AG04449 (cell line): ENCODE results near the gene KEAP1.

ENCODE experiments used
- CTCF ChIA-PET: fragments of 350-600 bp; formaldehyde crosslinking; extraction: SDS; loops from one replicate; lab custom pipeline; 2021; ENCODE audit warnings: antibody characterized with exemption; lab: Yijun Ruan, JAX
- POLR2A ChIA-PET: fragments of 400-600, 350-600 bp; formaldehyde crosslinking; extraction: SDS; loops from one replicate; lab custom pipeline; 2020; ENCODE audit warnings: antibody characterized with exemption, inconsistent platforms; lab: Yijun Ruan, JAX
- DNase-seq: peaks from one replicate; pipeline ENCODE4 v3.0.0-alpha.2; 2010; ENCODE audit warnings: low read depth, low spot score
- H3K4me3 ChIP-seq: 2 replicates; pipeline ENCODE4 v1.5.1; 2011; ENCODE audit warnings: low read depth, mild to moderate bottlenecking, control low read depth, low read length
- TF ChIP-seq, protein P1 (sequence below): IDR thresholded peaks from one replicate; pipeline ENCODE4 v1.5.1; 2011; ENCODE audit warnings: mild to moderate bottlenecking, moderate library complexity, low read length, control low read depth, inconsistent platforms; ENCODE audit not compliant: insufficient read depth; ENCODE audit errors: missing control alignments

Gene KEAP1

DNA sequence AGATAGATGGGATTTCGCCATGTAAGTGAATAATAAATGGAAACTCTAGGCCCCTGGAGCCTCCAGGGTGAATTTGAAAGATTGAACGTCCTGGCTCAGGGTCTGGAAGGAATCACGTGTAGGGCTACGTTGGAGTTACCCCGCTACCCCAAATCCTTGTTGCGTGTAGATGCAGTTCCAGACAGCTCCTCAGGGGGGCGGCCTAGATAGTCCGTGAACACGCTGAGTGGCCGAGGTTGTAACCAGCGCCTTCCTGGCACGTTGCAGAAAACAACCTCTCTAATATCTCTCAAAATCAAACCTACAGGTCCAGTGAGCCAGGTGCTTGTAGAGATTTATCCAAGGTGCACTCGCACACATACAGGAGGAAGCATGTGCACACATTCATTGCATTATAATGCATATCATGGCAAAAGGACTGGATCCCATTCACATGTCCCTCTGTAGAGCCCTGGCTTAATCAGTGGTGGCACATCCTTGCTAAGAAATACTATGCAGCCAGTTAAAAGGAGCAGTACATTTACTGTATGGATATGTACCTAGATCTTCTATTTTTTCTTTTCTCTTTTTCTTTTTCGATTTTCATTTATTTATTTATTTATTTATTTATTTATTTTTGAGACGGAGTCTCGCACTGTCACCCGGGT, 2.5 kb upstream of the KEAP1 start:
- ChIA-PET CTCF (interaction anchor here (0.6 to 2.3 kb wide), 16 partner anchors 10 to 330 kb away, joined by 3 to 14 read pairs (median 4); partner anchors contain the start of genes S1PR5 and TMED1), POLR2A (no interaction called here)
- TF ChIP-seq, protein P1, sequence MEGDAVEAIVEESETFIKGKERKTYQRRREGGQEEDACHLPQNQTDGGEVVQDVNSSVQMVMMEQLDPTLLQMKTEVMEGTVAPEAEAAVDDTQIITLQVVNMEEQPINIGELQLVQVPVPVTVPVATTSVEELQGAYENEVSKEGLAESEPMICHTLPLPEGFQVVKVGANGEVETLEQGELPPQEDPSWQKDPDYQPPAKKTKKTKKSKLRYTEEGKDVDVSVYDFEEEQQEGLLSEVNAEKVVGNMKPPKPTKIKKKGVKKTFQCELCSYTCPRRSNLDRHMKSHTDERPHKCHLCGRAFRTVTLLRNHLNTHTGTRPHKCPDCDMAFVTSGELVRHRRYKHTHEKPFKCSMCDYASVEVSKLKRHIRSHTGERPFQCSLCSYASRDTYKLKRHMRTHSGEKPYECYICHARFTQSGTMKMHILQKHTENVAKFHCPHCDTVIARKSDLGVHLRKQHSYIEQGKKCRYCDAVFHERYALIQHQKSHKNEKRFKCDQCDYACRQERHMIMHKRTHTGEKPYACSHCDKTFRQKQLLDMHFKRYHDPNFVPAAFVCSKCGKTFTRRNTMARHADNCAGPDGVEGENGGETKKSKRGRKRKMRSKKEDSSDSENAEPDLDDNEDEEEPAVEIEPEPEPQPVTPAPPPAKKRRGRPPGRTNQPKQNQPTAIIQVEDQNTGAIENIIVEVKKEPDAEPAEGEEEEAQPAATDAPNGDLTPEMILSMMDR: peak; percentile 85
- H3K4me3 ChIP-seq: no peak overlapping the region
- DNase-seq: no peak

DNA sequence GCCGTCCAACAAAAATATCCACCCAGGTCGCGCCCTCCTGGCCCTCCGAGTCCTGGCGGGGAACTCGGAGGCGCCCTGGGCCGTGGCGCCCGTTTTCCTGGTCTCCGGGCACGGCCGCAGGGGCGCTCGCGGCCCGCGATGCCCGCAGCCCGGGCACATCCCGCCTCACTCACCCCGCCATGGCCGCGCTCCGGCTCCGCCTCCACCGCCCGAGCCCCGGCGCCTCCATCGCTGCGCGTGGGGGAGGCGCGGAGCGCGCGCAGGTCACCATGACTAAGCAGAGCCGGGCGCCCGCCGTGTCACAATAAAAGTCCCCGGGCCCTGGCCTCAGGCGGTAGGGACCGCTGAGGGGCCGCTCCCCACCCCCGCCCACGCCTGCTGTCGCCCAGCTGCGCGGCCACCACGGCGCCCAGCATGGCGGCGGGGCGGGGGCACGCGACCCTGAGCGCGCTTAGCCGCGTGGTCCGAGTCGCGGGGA, 593 bp downstream of the KEAP1 start:
- TF ChIP-seq, protein P1: no peak
- CTCF ChIA-PET: interaction anchor here (1.6 kb wide), 1 partner anchor 71 kb away, joined by 3 read pairs; no protein-coding TSS in a partner anchor
- POLR2A ChIA-PET: interaction anchor here (0.6 kb wide), 1 partner anchor 30 kb away, joined by 3 read pairs; no protein-coding TSS in a partner anchor
- no peak for DNase-seq
- H3K4me3 ChIP-seq: peak overlapping the region; percentile 86

DNA sequence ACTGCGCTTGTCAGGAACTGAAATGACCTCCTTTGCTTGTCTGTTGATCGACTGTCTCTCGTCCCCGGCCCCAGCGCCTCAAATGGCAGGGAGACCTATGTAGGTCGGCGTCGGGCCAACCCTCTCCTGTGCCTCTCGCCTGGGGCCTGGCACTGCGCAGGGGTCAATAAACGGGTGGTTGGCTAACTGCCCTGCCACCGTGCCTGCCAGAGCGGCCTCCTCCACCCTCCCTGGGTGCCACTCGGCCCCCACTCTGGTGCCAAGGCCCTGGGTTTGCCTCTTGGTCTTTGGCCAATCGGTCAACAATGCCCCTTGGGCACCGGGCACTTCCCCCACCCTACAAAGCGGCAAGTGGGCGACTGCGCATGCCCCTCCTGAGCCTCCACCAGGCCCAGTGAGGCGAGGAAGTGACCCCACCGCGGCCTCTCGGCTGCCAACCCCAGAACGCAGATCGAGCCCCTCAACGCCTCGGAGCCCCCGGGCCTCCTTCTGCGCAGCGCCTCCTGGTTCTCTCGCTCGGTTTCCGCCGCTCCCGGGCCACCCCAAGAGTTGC, 1.1 kb downstream of the KEAP1 start:
- no peak for DNase-seq
- ChIA-PET POLR2A (interaction anchor here (0.6 kb wide), 1 partner anchor 30 kb away, joined by 3 read pairs; no protein-coding TSS in a partner anchor), CTCF (interaction anchor here (2.2 to 2.8 kb wide), 3 partner anchors 18 to 79 kb away, joined by 7 to 15 read pairs (median 8); no protein-coding TSS in a partner anchor)
- TF ChIP-seq, protein P1: no peak
- peak overlapping the region; percentile 86 for H3K4me3 ChIP-seq

DNA sequence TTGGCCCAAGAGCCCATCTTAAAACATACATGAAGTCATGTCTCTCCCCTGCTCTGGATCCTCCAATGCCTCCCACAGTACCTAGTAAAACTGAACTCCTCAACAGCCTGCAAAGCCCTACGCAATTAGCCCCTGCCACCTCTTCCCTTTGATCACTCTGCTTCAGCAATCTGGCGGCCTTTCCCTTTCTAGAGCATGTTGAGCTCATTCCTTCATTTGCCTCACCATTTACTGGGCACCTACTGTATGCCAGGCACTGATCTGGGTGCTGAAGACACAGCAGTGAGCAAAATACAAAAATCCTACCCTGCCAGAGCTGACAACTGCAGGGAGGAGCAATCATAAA, 2.9 kb downstream of the KEAP1 start:
- H3K4me3 ChIP-seq: no peak overlapping the region
- TF ChIP-seq, protein P1: no peak
- CTCF ChIA-PET: interaction anchor here (1.4 to 2.8 kb wide), 7 partner anchors 9 to 81 kb away, joined by 4 to 15 read pairs (median 8); no protein-coding TSS in a partner anchor
- no peak for DNase-seq
- POLR2A ChIA-PET: no interaction called here

DNA sequence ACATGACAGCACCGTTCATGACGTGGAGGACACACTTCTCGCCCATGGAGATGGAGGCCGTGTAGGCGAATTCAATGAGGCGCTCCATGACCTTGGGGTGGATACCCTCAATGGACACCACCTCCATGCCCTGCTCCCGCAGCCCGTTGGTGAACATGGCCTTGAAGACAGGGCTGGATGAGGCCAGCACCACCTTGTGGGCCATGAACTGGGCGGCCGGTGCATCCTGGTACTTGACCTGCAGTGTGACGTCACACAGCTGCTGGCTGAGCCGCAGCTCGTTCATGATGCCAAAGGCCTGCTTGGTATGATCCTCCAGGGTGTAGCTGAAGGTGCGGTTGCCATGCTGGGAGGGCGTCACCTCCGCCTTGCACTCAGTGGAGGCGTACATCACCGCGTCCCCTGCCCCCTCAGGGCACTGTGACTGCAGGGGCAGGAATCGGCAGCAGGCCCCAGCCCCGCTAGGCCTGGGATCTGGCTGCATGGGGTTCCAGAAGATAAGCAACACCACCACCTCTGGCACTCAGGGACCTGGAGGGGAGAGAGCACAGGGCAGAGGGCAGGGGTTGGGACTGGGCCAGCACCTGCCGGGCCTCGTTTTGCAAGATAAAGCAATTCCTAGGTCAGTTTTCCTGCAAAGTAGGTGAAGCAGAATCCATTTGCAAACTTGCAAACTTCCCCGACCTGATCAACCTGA, 3.5 kb downstream of the KEAP1 start:
- H3K4me3 ChIP-seq: no peak overlapping the region
- POLR2A ChIA-PET: no interaction called here

More for the DNA sequence above, 3.5 kb downstream of the KEAP1 start:
- TF ChIP-seq, protein P1: no peak
- no peak for DNase-seq
- CTCF ChIA-PET: interaction anchor here (0.9 to 2.8 kb wide), 8 partner anchors 8 to 81 kb away, joined by 3 to 15 read pairs (median 8); no protein-coding TSS in a partner anchor
